CD14-positive monocyte (primary cell): ENCODE measurements around the gene FKBP5. TPM values are rescaled to one million over a fixed set of nuclear protein-coding genes. Genes with fewer than 3 reads are reported as not detected.

ENCODE experiments used
- DNase-seq, 3 donors: peaks; one replicate each; pipeline ENCODE4 v3.0.0-alpha.2; 2011 to 2022
- H2AFZ ChIP-seq: 2 replicates; pipeline ENCODE4 v1.6.0; 2012; ENCODE audit warnings: mild to moderate bottlenecking, low read depth, low read length, inconsistent platforms; ENCODE audit not compliant: insufficient read depth, poor library complexity, severe bottlenecking
- H3K27ac ChIP-seq, 2 donors: 1 replicate in 1 of 2; 2 replicates in 1 of 2; pipeline ENCODE4 v1.5.1; 2012 to 2013; ENCODE audit warnings: low read length in 2 of 2, control low read depth in 1 of 2, inconsistent platforms in 1 of 2, low read depth in 1 of 2, mild to moderate bottlenecking in 1 of 2
- H3K27me3 ChIP-seq, 2 donors: one replicate each; pipeline versions ENCODE4 v1.6.0 to v1.6.1; 2011 to 2013; ENCODE audit warnings: low read length in 2 of 2; ENCODE audit not compliant: control insufficient read depth in 2 of 2, insufficient read depth in 2 of 2
- H3K36me3 ChIP-seq, 2 donors: replicated peaks in 1 of 2; 1 replicate in 1 of 2; 2 replicates in 1 of 2; pipeline versions ENCODE4 v1.5.1 to v1.6.1; 2012 to 2013; ENCODE audit warnings: low read length in 2 of 2, control low read depth in 1 of 2, inconsistent platforms in 1 of 2, mild to moderate bottlenecking in 1 of 2; ENCODE audit not compliant: insufficient read depth in 2 of 2, control insufficient read depth in 1 of 2
- H3K4me1 ChIP-seq, 2 donors: 1 replicate in 1 of 2; 2 replicates in 1 of 2; pipeline versions ENCODE4 v1.5.1 to v1.6.1; 2012 to 2013; ENCODE audit warnings: low read length in 2 of 2, control low read depth in 1 of 2, inconsistent platforms in 1 of 2, mild to moderate bottlenecking in 1 of 2, moderate library complexity in 1 of 2; ENCODE audit not compliant: insufficient read depth in 2 of 2, control insufficient read depth in 1 of 2
- H3K4me2 ChIP-seq: replicated peaks from 2 replicates; pipeline ENCODE3; 2012; ENCODE audit warnings: low read length, moderate library complexity, mild to moderate bottlenecking; ENCODE audit not compliant: poor library complexity, severe bottlenecking; ENCODE audit errors: extremely low read depth
- H3K4me3 ChIP-seq, 3 experiments: fragments of 200-600 bp in 1 of 3; sonication (generic) in 1 of 3; replicated peaks in 1 of 3; 1 replicate in 2 of 3; 2 replicates in 1 of 3; pipeline ENCODE4 v1.5.1; 2011 to 2013; ENCODE audit warnings: low read length in 3 of 3, mild to moderate bottlenecking in 3 of 3, control low read depth in 2 of 3, low read depth in 2 of 3, inconsistent platforms in 1 of 3, moderate library complexity in 1 of 3
- H3K79me2 ChIP-seq: 2 replicates; pipeline ENCODE4 v1.6.0; 2012; ENCODE audit warnings: mild to moderate bottlenecking, control low read depth, inconsistent platforms, low read length, moderate library complexity; ENCODE audit not compliant: insufficient read depth
- H3K9ac ChIP-seq: 2 replicates; pipeline ENCODE4 v1.6.0; 2017; ENCODE audit warnings: low read length, mild to moderate bottlenecking; ENCODE audit not compliant: insufficient read depth, poor library complexity, severe bottlenecking
- H3K9me3 ChIP-seq, 2 donors: replicated peaks in 1 of 2; 1 replicate in 1 of 2; 2 replicates in 1 of 2; pipeline versions ENCODE4 v1.5.1 to v1.6.1; 2012 to 2013; ENCODE audit warnings: low read length in 2 of 2, control low read depth in 1 of 2; ENCODE audit not compliant: control insufficient read depth in 1 of 2, insufficient read depth in 1 of 2
- H4K20me1 ChIP-seq: 2 replicates; pipeline ENCODE4 v1.6.0; 2012; ENCODE audit warnings: mild to moderate bottlenecking, low read length, control low read depth, moderate library complexity; ENCODE audit not compliant: insufficient read depth
- H3K27ac Mint-ChIP-seq, 7 donors: one replicate each; pipeline ENCODE4 v1.8.0; 2020; ENCODE audit warnings: mild to moderate bottlenecking in 7 of 7, mixed read lengths in 7 of 7, moderate library complexity in 6 of 7, inconsistent platforms in 2 of 7
- H3K27me3 Mint-ChIP-seq, 3 donors: one replicate each; pipeline ENCODE4 v1.8.0; 2021 to 2022; ENCODE audit warnings: low read depth in 3 of 3, mild to moderate bottlenecking in 3 of 3, mixed read lengths in 3 of 3, moderate library complexity in 3 of 3, inconsistent platforms in 1 of 3
- H3K36me3 Mint-ChIP-seq, 2 donors: one replicate each; pipeline ENCODE4 v1.8.0; 2020; ENCODE audit warnings: mixed read lengths in 2 of 2, inconsistent platforms in 1 of 2, mild to moderate bottlenecking in 1 of 2
- H3K4me1 Mint-ChIP-seq: one replicate; pipeline ENCODE4 v1.8.0; 2020; ENCODE audit warnings: mild to moderate bottlenecking, mixed read lengths
- H3K4me3 Mint-ChIP-seq, 2 donors: one replicate each; pipeline ENCODE4 v1.8.0; 2020; ENCODE audit warnings: mild to moderate bottlenecking in 2 of 2, mixed read lengths in 2 of 2, moderate library complexity in 1 of 2
- H3K9me3 Mint-ChIP-seq, 7 donors: one replicate each; pipeline ENCODE4 v1.8.0; 2020 to 2022; ENCODE audit warnings: mixed read lengths in 7 of 7, mild to moderate bottlenecking in 6 of 7, moderate library complexity in 6 of 7, inconsistent platforms in 2 of 7
- CTCF ChIP-seq: fragments of 200-600 bp; IDR thresholded peaks from one replicate; pipeline ENCODE4 v1.8.0; 2022; ENCODE audit warnings: antibody characterized with exemption, mild to moderate bottlenecking
- WGBS: methylation state at CpG from one replicate; pipeline ENCODE4 v1.1.5; 2013; ENCODE audit warnings: missing lambda C conversion rate; ENCODE audit not compliant: insufficient coverage; 5-methylcytosine and 5-hydroxymethylcytosine counted together
- intact Hi-C, 2 donors: fragments of 100-400 bp; cut with micrococcal nuclease; formaldehyde crosslinking; loops; one replicate each; pipeline versions ENCODE4 v1.15.0 to v1.15.1; 2023
- polyA minus RNA-seq: library from RNA; depleted of rRNA, polyadenylated mRNA; stranded (reverse); fragments of >200 nt; gene quantifications from 2 replicates; pipeline ENCODE4 v1.2.3, GENCODE V29; 2012
- polyA plus RNA-seq, 3 donors: library from polyadenylated mRNA; depleted of rRNA in 1 of 3; unstranded in 2 of 3; stranded (reverse) in 1 of 3; fragments of 300-500 nt in 2 of 3; fragments of >200 nt in 1 of 3; fragmentation: Illumina TruSeq in 2 of 3; gene quantifications; 1 replicate in 2 of 3; 2 replicates in 1 of 3; pipeline ENCODE4 v1.2.3, GENCODE V29; 2012 to 2021
- total RNA-seq, 12 experiments: library from RNA in 1 of 12; stranded (reverse) in 1 of 12; fragments of 120-200 nt in 1 of 12; gene quantifications; one replicate each; pipeline ENCODE4 v1.2.4 and lab custom pipeline; 2013 to 2026; ENCODE audit warnings: mixed read lengths in 6 of 12, inconsistent platforms in 1 of 12

FKBP5 gene
- 25.4 TPM for total RNA-seq (2013)
- 10 to 100 TPM; 20.2 to 58.5 (median 56.9) TPM for polyA plus RNA-seq
- 9.8 and 16.6 TPM in 2 replicates for polyA minus RNA-seq
- total RNA-seq (lab: John Stamatoyannopoulos, UW), result 11.5 to 81.5 (median 50.9) reads per million in 11 experiments

DNA sequence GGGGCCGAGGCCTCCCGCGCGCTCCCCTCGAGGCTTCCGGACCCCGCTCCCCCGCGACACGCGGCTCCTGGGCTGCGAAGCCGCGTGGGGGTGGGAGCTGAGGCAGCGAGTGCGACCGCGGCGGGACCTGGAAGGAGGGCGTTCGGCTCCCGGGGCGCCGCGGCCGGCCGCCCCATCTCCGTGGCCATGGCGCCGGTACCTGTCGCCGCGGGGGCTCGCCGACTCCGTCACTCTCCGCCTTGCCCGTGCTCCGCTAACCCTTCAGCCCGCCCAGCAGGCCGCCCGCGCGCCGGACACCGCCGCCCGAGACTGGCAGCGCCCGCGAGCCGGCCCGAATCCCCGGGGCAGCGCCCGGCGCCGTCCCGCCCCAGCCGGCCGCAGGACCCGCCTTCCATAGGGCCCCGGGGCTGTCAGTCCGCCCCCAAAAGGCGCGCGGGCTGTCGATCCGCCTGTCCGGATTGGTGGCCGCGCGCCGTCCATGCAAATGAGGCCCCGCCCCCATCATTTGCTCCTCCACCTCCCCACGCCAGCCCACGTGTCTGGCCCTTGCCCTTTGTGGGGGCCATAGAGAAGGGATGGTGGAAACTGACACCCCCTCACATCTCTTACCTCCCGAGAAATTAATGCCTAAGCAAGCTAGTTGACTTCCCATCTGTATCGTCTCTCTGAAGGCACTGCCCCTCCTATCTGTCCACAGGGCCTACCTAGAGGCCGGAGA is at the start of gene FKBP5:
Gene FKBP5 (minus strand): TSS at position 311 of the 718 bp plus-strand sequence. CDS start 46,091 bp downstream, outside the sequence.
- peak within 1 kb of the TSS; percentile 95 for H3K9ac ChIP-seq
- peak within 1 kb of the TSS; percentile 74 for H2AFZ ChIP-seq
- H3K4me1 Mint-ChIP-seq, result peaks cover 34% of the 10 kb centered on the region
- peaks cover 0 to 3% (median 0%) of the 10 kb centered on the region in 7 donors for H3K9me3 Mint-ChIP-seq
- peaks cover 0 to 2% (median 1%) of the 10 kb centered on the region in 3 donors for H3K27me3 Mint-ChIP-seq
- peaks cover 37 to 58% of the 10 kb centered on the region in 2 donors for H3K4me1 ChIP-seq
- peaks cover 37% of the 10 kb centered on the region for H4K20me1 ChIP-seq
- H3K79me2 ChIP-seq, result peaks cover 49% of the 10 kb centered on the region
- peak within 1 kb of the TSS; percentile 83 to 98 (median 98) for H3K4me3 ChIP-seq
- no peaks in the 10 kb centered on the region for H3K9me3 ChIP-seq
- under 1% methylated on average over 73 of the region's 80 CpGs for WGBS
- peak; percentile 87 to 92 (median 89) for DNase-seq
- peak within 1 kb of the TSS; percentile 81 for H3K4me2 ChIP-seq
- peak within 1 kb of the TSS; percentile 87 to 96 (median 94) for H3K27ac Mint-ChIP-seq
- H3K27me3 ChIP-seq, result no peaks in the 10 kb centered on the region
- H3K36me3 Mint-ChIP-seq, result peaks cover 0 to 5% of the 10 kb centered on the region in 2 donors
- H3K27ac ChIP-seq, result peak within 1 kb of the TSS; percentile 51 to 80
- intact Hi-C loops, result loop anchor here in 1 of 2 donors (2.0 to 10.0 kb wide), 2 partner anchors 14 to 104 kb away; no protein-coding TSS in a partner anchor
- TF ChIP-seq CTCF, result no peak
- peak within 1 kb of the TSS; percentile 96 to 97 for H3K4me3 Mint-ChIP-seq
- peaks cover 3 to 10% of the 10 kb centered on the region in 2 donors for H3K36me3 ChIP-seq

DNA sequence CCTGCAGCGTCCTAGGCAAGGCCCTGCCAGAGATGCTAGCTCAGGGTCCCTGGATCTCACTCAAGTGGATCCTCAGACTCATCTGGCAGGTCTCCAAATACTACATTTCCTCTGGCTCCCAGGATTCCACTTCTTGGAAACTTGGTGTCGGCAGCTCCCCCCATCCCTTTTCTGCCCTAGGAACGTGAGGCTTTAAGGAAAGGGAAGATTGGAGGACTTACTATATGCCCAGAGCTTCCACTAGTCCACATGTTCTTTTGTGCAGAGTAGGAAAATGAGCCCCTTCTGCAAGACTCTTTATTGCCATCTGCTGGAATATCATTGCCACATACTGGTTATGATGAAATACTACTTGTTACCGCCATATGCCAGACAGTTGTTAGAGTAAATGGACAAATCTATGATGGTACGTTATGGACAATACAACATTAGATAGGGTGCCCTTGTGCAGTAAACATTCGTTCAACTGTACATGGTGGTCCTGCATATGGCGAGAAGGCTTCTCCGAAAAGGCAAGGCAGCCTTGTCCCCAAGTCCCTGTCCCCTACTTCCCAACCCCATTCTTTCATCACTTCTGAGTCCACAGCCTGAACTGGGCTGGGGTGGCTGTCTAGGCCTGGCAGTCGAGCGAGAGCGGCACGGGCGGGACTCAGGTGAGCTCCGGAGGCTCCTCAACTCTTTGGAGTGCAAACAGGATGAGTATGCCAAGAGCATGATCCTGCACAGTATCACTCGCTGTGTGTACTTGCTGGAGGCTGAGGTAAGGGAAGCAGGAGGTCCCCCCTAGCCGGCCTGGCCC is 48.9 kb upstream of the FKBP5 start:
- intact Hi-C loops, result loop anchor here (1.0 to 10.0 kb wide), 4 partner anchors 153 to 443 kb away; partner anchors contain the start of gene DEF6 (in 1 of the 2)
- peak; percentile 78 for TF ChIP-seq CTCF
- H3K27ac Mint-ChIP-seq, result peak overlapping the region in 3 of 7 donors; percentile 45 to 84 (median 73)
- Histone ChIP-seq H3K4me1 (peaks cover 15 to 34% of the 10 kb centered on the region in 2 donors), H3K9me3 (no peaks in the 10 kb centered on the region), H4K20me1 (no peaks in the 10 kb centered on the region), H3K27ac (no peak overlapping the region), H3K4me3 (no peak overlapping the region), H3K27me3 (no peaks in the 10 kb centered on the region), H3K79me2 (no peaks in the 10 kb centered on the region), H3K36me3 (no peaks in the 10 kb centered on the region), H2AFZ (no peak overlapping the region), H3K9ac (no peak overlapping the region), H3K4me2 (no peak overlapping the region)
- H3K4me1 Mint-ChIP-seq, result peaks cover 24% of the 10 kb centered on the region
- no peaks in the 10 kb centered on the region for H3K27me3 Mint-ChIP-seq
- peaks cover 0 to 2% (median 0%) of the 10 kb centered on the region in 7 donors for H3K9me3 Mint-ChIP-seq
- no peak overlapping the region for H3K4me3 Mint-ChIP-seq
- 73% methylated on average over 12 of the region's 16 CpGs for WGBS
- no peaks in the 10 kb centered on the region for H3K36me3 Mint-ChIP-seq
- peak; percentile 61 to 79 (median 75) for DNase-seq
